NOMO-1 treated with DMSO at 0.1 percent for 48 hours (cell line): ENCODE results near the gene CYB5R4.
"Not testable (repeated sequence)": the region's sequence is repeated elsewhere in the genome, so short reads cannot be mapped to it uniquely, and the experiment has no call there.

Experiments
- DNase-seq: peaks from one replicate; lab custom pipeline; 2025; ENCODE audit not compliant: unreplicated experiment; lab: John Stamatoyannopoulos, UW

The CYB5R4 gene

GRCh38 chr6:83862776-83863471, 3.4 kb downstream of the CYB5R4 start:
- DNase-seq, result no peak

GRCh38 chr6:83867043-83867442, 7.6 kb downstream of the CYB5R4 start:
- no peak for DNase-seq

GRCh38 chr6:83867527-83868161, 8.2 kb downstream of the CYB5R4 start:
- peak; percentile 82 for DNase-seq

- no peak for DNase-seq
Measured at GRCh38 chr6:83868639-83869038, 9.2 kb downstream of the CYB5R4 start.

GRCh38 chr6:83870649-83871048, 11.2 kb downstream of the CYB5R4 start:
- no peak for DNase-seq

- no peak for DNase-seq
Measured at GRCh38 chr6:83872386-83873118, 13.1 kb downstream of the CYB5R4 start.

- peak; percentile 20 for DNase-seq
Measured at GRCh38 chr6:83873869-83874268, 14.4 kb downstream of the CYB5R4 start.

- no peak for DNase-seq
Measured at GRCh38 chr6:83875843-83876242, 16.4 kb downstream of the CYB5R4 start.

- no peak for DNase-seq
Measured at GRCh38 chr6:83878902-83879644, 19.6 kb downstream of the CYB5R4 start.

- no peak for DNase-seq
Measured at GRCh38 chr6:83879746-83880145, 20.3 kb downstream of the CYB5R4 start.

- DNase-seq, result no peak
Measured at GRCh38 chr6:83883240-83883639, 23.8 kb downstream of the CYB5R4 start.

- DNase-seq, result peak; percentile 70
Measured at GRCh38 chr6:83884523-83884922, 25.0 kb downstream of the CYB5R4 start.

- DNase-seq, result no peak
Measured at GRCh38 chr6:83885984-83886383, 26.5 kb downstream of the CYB5R4 start.

- no peak for DNase-seq
Measured at GRCh38 chr6:83889621-83890020, 30.1 kb downstream of the CYB5R4 start.

GRCh38 chr6:83890520-83890919, 31.0 kb downstream of the CYB5R4 start:
- DNase-seq, result no peak

GRCh38 chr6:83891586-83891985, 32.1 kb downstream of the CYB5R4 start:
- DNase-seq, result no peak

- DNase-seq, result no peak
Measured at GRCh38 chr6:83893024-83893423, 33.5 kb downstream of the CYB5R4 start.

GRCh38 chr6:83897094-83897493, 37.6 kb downstream of the CYB5R4 start:
- DNase-seq, result not testable (repeated sequence)

GRCh38 chr6:83901624-83902023, 42.1 kb downstream of the CYB5R4 start:
- DNase-seq, result no peak

- no peak for DNase-seq
Measured at GRCh38 chr6:83904395-83904794, 44.9 kb downstream of the CYB5R4 start.

- no peak for DNase-seq
Measured at GRCh38 chr6:83905648-83906047, 46.2 kb downstream of the CYB5R4 start.
